Fibroblast of lung (primary cell): ENCODE data around the gene TSC1. TPM values are rescaled to one million over a fixed set of nuclear protein-coding genes. Genes with fewer than 3 reads are reported as not detected.

Experiments
- DNase-seq, 2 donors: peaks; one replicate each; pipeline versions ENCODE4 v3.0.0 to v3.0.0-alpha.2; 2010; ENCODE audit warnings: low read depth in 2 of 2
- H2AFZ ChIP-seq: 2 replicates; pipeline ENCODE4 v1.5.1; 2012; ENCODE audit warnings: low read length, control low read depth, inconsistent platforms
- H3K27ac ChIP-seq: 2 replicates; pipeline ENCODE4 v1.5.1; 2011; ENCODE audit warnings: low read length, control low read depth; ENCODE audit not compliant: insufficient read depth
- H3K27me3 ChIP-seq: 2 replicates; pipeline ENCODE4 v1.5.1; 2011; ENCODE audit warnings: mild to moderate bottlenecking, low read length; ENCODE audit not compliant: control insufficient read depth, insufficient read depth
- H3K36me3 ChIP-seq: 2 replicates; pipeline ENCODE4 v1.5.1; 2011; ENCODE audit warnings: low read length; ENCODE audit not compliant: control insufficient read depth, insufficient read depth
- H3K4me1 ChIP-seq: 2 replicates; pipeline ENCODE4 v1.5.1; 2011; ENCODE audit warnings: low read length; ENCODE audit not compliant: control insufficient read depth, insufficient read depth; ENCODE audit errors: extremely low read depth
- H3K4me2 ChIP-seq: 2 replicates; pipeline ENCODE4 v1.5.1; 2011; ENCODE audit warnings: low read length, control low read depth; ENCODE audit not compliant: insufficient read depth; ENCODE audit errors: extremely low read depth
- H3K4me3 ChIP-seq, 4 experiments: fragments of 200-600 bp in 1 of 4; sonication (generic) in 1 of 4; replicated peaks in 1 of 4; 2 replicates each; pipeline ENCODE4 v1.5.1; 2011 to 2016; ENCODE audit warnings: low read length in 4 of 4, low read depth in 3 of 4, mild to moderate bottlenecking in 3 of 4, control low read depth in 2 of 4, inconsistent platforms in 1 of 4, mixed read lengths in 1 of 4; ENCODE audit not compliant: insufficient read depth in 1 of 4; ENCODE audit errors: control extremely low read depth in 1 of 4
- H3K79me2 ChIP-seq: 2 replicates; pipeline ENCODE4 v1.5.1; 2012; ENCODE audit warnings: mild to moderate bottlenecking, low read length, inconsistent platforms; ENCODE audit not compliant: control insufficient read depth, insufficient read depth
- H3K9ac ChIP-seq: 2 replicates; pipeline ENCODE4 v1.5.1; 2011; ENCODE audit warnings: mild to moderate bottlenecking, low read length, control low read depth; ENCODE audit not compliant: insufficient read depth
- H3K9me3 ChIP-seq: 2 replicates; pipeline ENCODE4 v1.5.1; 2012; ENCODE audit warnings: low read depth, low read length; ENCODE audit not compliant: control insufficient read depth, insufficient read depth
- H4K20me1 ChIP-seq: 2 replicates; pipeline ENCODE4 v1.5.1; 2011; ENCODE audit warnings: low read length; ENCODE audit not compliant: control insufficient read depth, insufficient read depth; ENCODE audit errors: extremely low read depth
- CTCF ChIP-seq, 2 donors: IDR thresholded peaks in 1 of 2; conservative IDR thresholded peaks in 1 of 2; 1 replicate in 1 of 2; 2 replicates in 1 of 2; pipeline ENCODE4 v1.5.1; 2011 to 2012; ENCODE audit warnings: low read length in 2 of 2, control low read depth in 1 of 2, inconsistent platforms in 1 of 2, low read depth in 1 of 2, mild to moderate bottlenecking in 1 of 2
- EZH2 ChIP-seq: IDR thresholded peaks from 2 replicates; pipeline ENCODE4 v1.5.1; 2012; ENCODE audit warnings: low read length, control low read depth, mild to moderate bottlenecking; ENCODE audit errors: missing control alignments
- polyA plus RNA-seq, 2 donors: library from polyadenylated mRNA; depleted of rRNA in 1 of 2; stranded (reverse) in 1 of 2; unstranded in 1 of 2; fragments of >200 nt; gene quantifications; 2 replicates each; pipeline ENCODE4 v1.2.1, GENCODE V29; 2011 to 2012; ENCODE audit warnings: missing spikeins in 1 of 2
- total RNA-seq: library from RNA; depleted of rRNA; stranded (reverse); fragments of >200 nt; gene quantifications from 2 replicates; pipeline ENCODE4 v1.2.1, GENCODE V29; 2014

The TSC1 gene
- total and polyA plus RNA-seq, 2 donors (not counting 1 experiment from before 2014, with no cell fraction given): 41.5 to 48.0 TPM

DNA sequence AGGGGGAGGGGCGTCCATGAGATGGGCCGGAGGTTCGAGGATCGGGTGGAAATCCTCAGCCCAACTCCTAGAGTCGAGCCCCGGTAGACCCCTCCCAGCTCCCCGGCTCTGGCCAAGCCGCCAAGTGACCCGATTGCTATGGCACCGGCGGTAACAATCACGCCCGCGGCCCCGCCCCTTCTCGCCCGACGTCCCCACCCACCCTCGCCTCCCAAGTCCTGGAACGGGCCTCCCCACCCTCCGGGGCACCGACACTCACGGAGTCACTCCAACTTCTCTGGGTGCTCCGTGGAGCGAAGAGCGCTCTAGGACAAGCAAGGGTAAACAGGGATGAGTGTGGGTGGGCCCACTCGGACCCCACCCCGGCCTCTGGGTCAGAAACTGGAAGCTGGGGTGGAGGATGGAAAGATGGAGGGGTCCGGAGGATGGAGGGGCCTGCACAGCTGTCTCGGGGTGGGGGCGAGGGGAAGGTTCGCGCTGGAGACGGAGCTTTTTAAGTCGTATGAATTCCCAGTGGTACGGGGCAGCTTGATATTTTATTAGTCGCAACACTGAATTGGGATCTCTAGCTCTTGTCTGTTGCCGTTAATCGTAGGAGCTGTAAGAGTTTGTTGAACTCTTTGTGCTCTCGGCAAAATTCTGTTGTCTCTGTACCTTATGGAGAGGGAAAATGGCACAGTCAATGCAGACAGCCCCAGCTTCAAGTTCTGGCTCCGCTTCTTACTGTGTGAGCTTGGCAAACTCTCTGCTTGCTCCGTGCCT, 65.5 kb downstream of the TSC1 start, which contains the start of gene SPACA9:
Gene SPACA9 (plus strand): TSS at position 204 of the 762 bp plus-strand sequence. CDS start 5,050 bp downstream, outside the sequence.
- Histone ChIP-seq H2AFZ (peak within 1 kb of the TSS; percentile 95), H3K9ac (peak within 1 kb of the TSS; percentile 97), H4K20me1 (no peaks in the 10 kb centered on the region), H3K4me1 (peaks cover 2% of the 10 kb centered on the region), H3K27ac (peak within 1 kb of the TSS; percentile 91), H3K27me3 (no peaks in the 10 kb centered on the region), H3K4me2 (peak within 1 kb of the TSS; percentile 95), H3K79me2 (no peaks in the 10 kb centered on the region), H3K4me3 (peak within 1 kb of the TSS; percentile 83 to 99 (median 88)), H3K36me3 (no peaks in the 10 kb centered on the region), H3K9me3 (no peaks in the 10 kb centered on the region)
- DNase-seq: peak; percentile 46 to 50
- TF ChIP-seq EZH2 (no peak), CTCF (conservative IDR thresholded peaks at IDR 0.05 in 1 of 2, IDR thresholded peaks at IDR 0.05 in 1 of 2; ENCODE audit: low read depth in 1 of 2, low read length in 2 of 2) (no peak)

DNA sequence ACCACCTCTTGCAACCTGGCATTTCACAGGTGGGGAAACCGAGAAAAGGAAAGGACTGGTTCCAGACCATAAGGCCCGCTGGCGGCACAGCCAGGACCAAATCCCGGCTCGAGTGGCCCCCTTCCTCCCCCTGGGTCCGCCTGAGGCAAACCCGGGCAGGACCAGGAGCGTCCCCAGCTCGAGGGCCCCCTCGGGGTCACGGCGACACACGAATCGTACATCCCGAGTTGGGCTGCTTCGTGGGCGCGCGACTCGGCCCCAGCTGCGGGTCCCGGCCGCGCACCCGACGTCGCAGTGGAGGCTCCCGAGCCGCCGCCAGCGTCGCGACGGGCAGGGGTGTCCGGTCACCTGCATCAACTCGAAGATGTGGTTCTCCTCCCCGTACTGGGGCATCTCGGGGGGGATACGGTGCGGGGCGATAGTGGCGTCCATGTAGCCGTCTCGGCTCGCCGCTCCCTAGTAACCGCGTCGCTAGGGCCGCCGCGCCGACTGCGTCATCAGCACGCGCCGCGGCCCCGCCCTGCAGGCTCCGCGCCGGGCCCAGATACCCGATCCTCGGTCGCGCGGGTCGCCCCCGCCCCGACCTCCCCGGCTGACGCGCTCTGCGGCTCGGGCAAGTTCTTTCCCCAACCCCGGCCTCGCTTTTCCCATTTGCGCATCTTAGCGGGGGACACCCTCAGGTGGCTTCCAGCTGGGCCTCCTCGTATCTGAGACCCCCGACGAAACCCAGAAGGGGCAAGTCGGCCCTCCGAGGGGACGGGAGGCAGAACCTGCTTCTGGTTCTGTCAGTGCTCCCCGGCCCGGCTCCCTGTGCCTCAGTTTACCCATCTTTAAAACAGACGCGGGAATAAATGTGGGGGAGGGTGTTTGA, 66.4 kb downstream of the TSC1 start, which contains the start of gene AK8:
Gene AK8 (minus strand): TSS at position 461 of the 871 bp plus-strand sequence. CDS start 29 bp downstream, at position 432.
- H3K27me3 ChIP-seq: no peaks in the 10 kb centered on the region
- peak within 1 kb of the TSS; percentile 95 for H3K4me2 ChIP-seq
- H3K36me3 ChIP-seq: no peaks in the 10 kb centered on the region
- no peaks in the 10 kb centered on the region for H3K79me2 ChIP-seq
- H3K9ac ChIP-seq: peak within 1 kb of the TSS; percentile 97
- peak; percentile 69 to 71 for DNase-seq
- no peaks in the 10 kb centered on the region for H3K9me3 ChIP-seq
- H3K27ac ChIP-seq: peak within 1 kb of the TSS; percentile 91
- H4K20me1 ChIP-seq: no peaks in the 10 kb centered on the region
- peak within 1 kb of the TSS; percentile 83 to 99 (median 88) for H3K4me3 ChIP-seq
- H3K4me1 ChIP-seq: peaks cover 2% of the 10 kb centered on the region
- peak within 1 kb of the TSS; percentile 95 for H2AFZ ChIP-seq
- TF ChIP-seq CTCF (conservative IDR thresholded peaks at IDR 0.05 in 1 of 2, IDR thresholded peaks at IDR 0.05 in 1 of 2; ENCODE audit: low read depth in 1 of 2, low read length in 2 of 2) (no peak), EZH2 (no peak)

DNA sequence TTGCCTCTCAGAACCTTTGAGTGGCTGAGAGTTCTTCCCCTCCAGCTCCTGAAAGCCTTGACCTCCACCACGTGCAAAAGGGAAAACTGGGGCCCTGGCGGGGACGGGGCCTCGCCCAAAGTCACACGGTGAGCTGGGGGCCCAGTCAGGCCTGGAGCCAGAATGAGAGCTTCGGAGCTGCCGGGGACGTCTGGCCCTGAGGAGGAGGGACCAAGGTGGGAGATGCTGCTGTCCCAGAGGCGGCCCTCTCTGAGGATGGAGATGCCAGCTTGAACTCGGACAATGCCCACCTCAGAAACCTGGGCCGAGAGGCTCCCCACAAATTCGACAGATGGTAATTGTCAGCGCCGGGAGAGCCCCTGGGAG, 67.0 kb downstream of the TSC1 start:
- H3K9me3 ChIP-seq: no peaks in the 10 kb centered on the region
- peaks cover 2% of the 10 kb centered on the region for H3K4me1 ChIP-seq
- no peaks in the 10 kb centered on the region for H4K20me1 ChIP-seq
- H3K79me2 ChIP-seq: no peaks in the 10 kb centered on the region
- H3K9ac ChIP-seq: peak overlapping the region; percentile 97
- H3K27me3 ChIP-seq: no peaks in the 10 kb centered on the region
- peak overlapping the region; percentile 62 for H3K4me2 ChIP-seq
- no peak for TF ChIP-seq CTCF (conservative IDR thresholded peaks at IDR 0.05 in 1 of 2, IDR thresholded peaks at IDR 0.05 in 1 of 2; ENCODE audit: low read depth in 1 of 2, low read length in 2 of 2)
- no peak for TF ChIP-seq EZH2
- no peak overlapping the region for H3K27ac ChIP-seq
- H3K36me3 ChIP-seq: no peaks in the 10 kb centered on the region
- H3K4me3 ChIP-seq: peak overlapping the region; percentile 83 to 99 (median 88)
- peak overlapping the region; percentile 95 for H2AFZ ChIP-seq
- no peak for DNase-seq
